ENCODE data around the gene PALLD.
"Not testable (repeated sequence)": the region's sequence is repeated elsewhere in the genome, so short reads cannot be mapped to it uniquely, and the experiment has no call there.

Gene PALLD

GRCh38 chr4:168691631-168692369 is 194.9 kb downstream of the PALLD start:
- in situ Hi-C loops (cut with HindIII; ENCODE audit: low sequenced_read_pairs): no loop called here

- in situ Hi-C loops (cut with HindIII; ENCODE audit: low sequenced_read_pairs): no loop called here
Measured at GRCh38 chr4:168693750-168694490, 197.1 kb downstream of the PALLD start.

- in situ Hi-C loops (cut with HindIII; ENCODE audit: low sequenced_read_pairs): no loop called here
Measured at GRCh38 chr4:168694667-168695066, 197.8 kb downstream of the PALLD start.

- in situ Hi-C loops (cut with HindIII; ENCODE audit: low sequenced_read_pairs): no loop called here
Measured at GRCh38 chr4:168695288-168695687, 198.4 kb downstream of the PALLD start.

GRCh38 chr4:168696280-168696679 is 199.4 kb downstream of the PALLD start:
- in situ Hi-C loops (cut with HindIII; ENCODE audit: low sequenced_read_pairs): no loop called here

- in situ Hi-C loops (cut with HindIII; ENCODE audit: low sequenced_read_pairs): no loop called here
Measured at GRCh38 chr4:168696826-168697225, 200.0 kb downstream of the PALLD start.

- in situ Hi-C loops (cut with HindIII; ENCODE audit: low sequenced_read_pairs): no loop called here
Measured at GRCh38 chr4:168699224-168699878, 202.5 kb downstream of the PALLD start.

- in situ Hi-C loops (cut with HindIII; ENCODE audit: low sequenced_read_pairs): no loop called here
Measured at GRCh38 chr4:168701061-168701460, 204.2 kb downstream of the PALLD start.

- in situ Hi-C loops (cut with HindIII; ENCODE audit: low sequenced_read_pairs): not testable (repeated sequence)
Measured at GRCh38 chr4:168702581-168703087, 205.8 kb downstream of the PALLD start.

GRCh38 chr4:168705121-168705520 is 208.3 kb downstream of the PALLD start:
- in situ Hi-C loops (cut with HindIII; ENCODE audit: low sequenced_read_pairs): no loop called here

- in situ Hi-C loops (cut with HindIII; ENCODE audit: low sequenced_read_pairs): no loop called here
Measured at GRCh38 chr4:168707205-168707604, 210.4 kb downstream of the PALLD start.

GRCh38 chr4:168708108-168708507 is 211.3 kb downstream of the PALLD start:
- in situ Hi-C loops (cut with HindIII; ENCODE audit: low sequenced_read_pairs): no loop called here

- in situ Hi-C loops (cut with HindIII; ENCODE audit: low sequenced_read_pairs): no loop called here
Measured at GRCh38 chr4:168710353-168710946, 213.6 kb downstream of the PALLD start.

- in situ Hi-C loops (cut with HindIII; ENCODE audit: low sequenced_read_pairs): no loop called here
Measured at GRCh38 chr4:168711197-168712140, 214.6 kb downstream of the PALLD start.

- in situ Hi-C loops (cut with HindIII; ENCODE audit: low sequenced_read_pairs): no loop called here
Measured at GRCh38 chr4:168712316-168712890, 215.6 kb downstream of the PALLD start.

GRCh38 chr4:168713253-168713652 is 216.4 kb downstream of the PALLD start:
- in situ Hi-C loops (cut with HindIII; ENCODE audit: low sequenced_read_pairs): no loop called here

- in situ Hi-C loops (cut with HindIII; ENCODE audit: low sequenced_read_pairs): no loop called here
Measured at GRCh38 chr4:168715896-168716295, 219.0 kb downstream of the PALLD start.

GRCh38 chr4:168716406-168717129 is 219.7 kb downstream of the PALLD start:
- in situ Hi-C loops (cut with HindIII; ENCODE audit: low sequenced_read_pairs): no loop called here

GRCh38 chr4:168717847-168718246 is 221.0 kb downstream of the PALLD start:
- in situ Hi-C loops (cut with HindIII; ENCODE audit: low sequenced_read_pairs): no loop called here

All from DLD1 (cell line).